SU-DHL-6 (cell line): Measurements from ENCODE around the gene RHOH.

Experiments used
- H2AFZ ChIP-seq: fragments of 200-600 bp; sonication (generic); 2 replicates; pipeline ENCODE4 v1.6.1; 2014; ENCODE audit warnings: low read depth, mild to moderate bottlenecking, moderate library complexity, mixed read lengths, antibody characterized with exemption, low read length; ENCODE audit not compliant: severe bottlenecking
- H3F3A ChIP-seq: fragments of 200-600 bp; shearing (Covaris generic); 2 replicates; pipeline ENCODE4 v1.6.0; 2016; ENCODE audit warnings: antibody characterized with exemption, mild to moderate bottlenecking; ENCODE audit not compliant: insufficient read depth
- H3K27ac ChIP-seq: fragments of 200-600 bp; sonication (generic); 2 replicates; pipeline ENCODE4 v1.5.1; 2016; ENCODE audit warnings: low read depth, mild to moderate bottlenecking, low read length, moderate library complexity, mixed read lengths
- H3K27me3 ChIP-seq: fragments of 200-600 bp; sonication (generic), shearing (Covaris generic); 2 replicates; pipeline ENCODE4 v1.6.0; 2014; ENCODE audit warnings: mild to moderate bottlenecking, low read length
- H3K36me3 ChIP-seq: fragments of 200-600 bp; sonication (generic); 2 replicates; pipeline ENCODE4 v1.6.1; 2014; ENCODE audit warnings: mild to moderate bottlenecking, low read length, mixed read lengths
- H3K4me2 ChIP-seq: fragments of 300-600, 200-600 bp; shearing (Covaris generic), sonication (generic); 2 replicates; pipeline ENCODE4 v1.6.0; 2014; ENCODE audit warnings: low read length, low read depth, mild to moderate bottlenecking; ENCODE audit not compliant: poor library complexity, severe bottlenecking
- H3K4me3 ChIP-seq: fragments of 200-600 bp; sonication (generic); 2 replicates; pipeline ENCODE4 v1.5.1; 2014; ENCODE audit warnings: antibody characterized with exemption, low read length, mild to moderate bottlenecking, mixed read lengths; ENCODE audit not compliant: insufficient read depth, poor library complexity, severe bottlenecking
- H3K79me2 ChIP-seq: fragments of 200-600 bp; sonication (generic); 2 replicates; pipeline ENCODE4 v1.6.1; 2014; ENCODE audit warnings: mild to moderate bottlenecking, low read length, moderate library complexity; ENCODE audit not compliant: insufficient read depth
- H3K9ac ChIP-seq: fragments of 200-600 bp; sonication (generic); 2 replicates; pipeline ENCODE4 v1.7.0; 2014; ENCODE audit warnings: mild to moderate bottlenecking, low read length
- H3K9me2 ChIP-seq: fragments of 200-600 bp; sonication (generic); replicated peaks from 2 replicates; pipeline ENCODE4 v1.6.1; 2014; ENCODE audit warnings: low read length; ENCODE audit not compliant: insufficient read depth
- H3K9me3 ChIP-seq: fragments of 200-600 bp; sonication (generic); 2 replicates; pipeline ENCODE4 v1.6.1; 2014; ENCODE audit warnings: low read length, mixed read lengths; ENCODE audit not compliant: insufficient read depth
- H4K20me1 ChIP-seq: fragments of 200-600 bp; sonication (generic); 2 replicates; pipeline ENCODE4 v1.6.1; 2014; ENCODE audit warnings: low read depth, mild to moderate bottlenecking, antibody characterized with exemption, low read length, moderate library complexity, mixed read lengths
- CTCF ChIP-seq: fragments of 200-600 bp; sonication (generic); IDR thresholded peaks from one replicate; pipeline ENCODE4 v1.5.1; 2017; ENCODE audit warnings: antibody characterized with exemption, mild to moderate bottlenecking, low read length, moderate library complexity; ENCODE audit not compliant: insufficient read depth, poor library complexity, severe bottlenecking
- EZH2phosphoT487 ChIP-seq: fragments of 200-600 bp; sonication (generic), shearing (Covaris generic); conservative IDR thresholded peaks from 2 replicates; pipeline ENCODE4 v1.6.1; 2018; ENCODE audit warnings: mild to moderate bottlenecking, antibody characterized with exemption, low read length, moderate library complexity, mixed read lengths

The RHOH gene

GRCh38 chr4:40186665-40187014, 10.2 kb upstream of the RHOH start:
- no peaks in the 10 kb centered on the region for H3K9me3 ChIP-seq
- peak overlapping the region; percentile 10 for H3K4me3 ChIP-seq
- no peaks in the 10 kb centered on the region for H3K9me2 ChIP-seq
- H3K27me3 ChIP-seq = no peaks in the 10 kb centered on the region
- no peaks in the 10 kb centered on the region for H4K20me1 ChIP-seq
- TF ChIP-seq CTCF (no peak), EZH2phosphoT487 (no peak)
- peak overlapping the region; percentile 98 for H3K4me2 ChIP-seq
- H3K9ac ChIP-seq = peak overlapping the region; percentile 32
- peaks cover 38% of the 10 kb centered on the region; the same call in 1 of the 2 replicates for H3K79me2 ChIP-seq
- H3K27ac ChIP-seq = peak overlapping the region; percentile 99
- H2AFZ ChIP-seq = no peak overlapping the region
- no peaks in the 10 kb centered on the region for H3K36me3 ChIP-seq
- H3F3A ChIP-seq = peaks cover 88% of the 10 kb centered on the region

- Histone ChIP-seq H3K79me2 (peaks cover 46% of the 10 kb centered on the region; the same call in 1 of the 2 replicates), H3K4me2 (peak overlapping the region; percentile 98), H3K9me2 (no peaks in the 10 kb centered on the region), H3K27me3 (no peaks in the 10 kb centered on the region), H3K9me3 (no peaks in the 10 kb centered on the region), H3F3A (peaks cover 89% of the 10 kb centered on the region), H3K27ac (peak overlapping the region; percentile 99), H3K4me3 (no peak overlapping the region), H2AFZ (no peak overlapping the region), H3K9ac (peak overlapping the region; percentile 88), H4K20me1 (no peaks in the 10 kb centered on the region), H3K36me3 (no peaks in the 10 kb centered on the region)
- TF ChIP-seq CTCF = no peak
- no peak for TF ChIP-seq EZH2phosphoT487
Observed at GRCh38 chr4:40187386-40187906, 9.4 kb upstream of the RHOH start.

GRCh38 chr4:40190019-40190418, 6.8 kb upstream of the RHOH start:
- Histone ChIP-seq H3K9me2 (no peaks in the 10 kb centered on the region), H3K27ac (peak overlapping the region; percentile 99), H3K36me3 (no peaks in the 10 kb centered on the region), H3K4me3 (peak overlapping the region; percentile 95), H3K4me2 (peak overlapping the region; percentile 98), H3K9ac (peak overlapping the region; percentile 88), H3K9me3 (no peaks in the 10 kb centered on the region), H2AFZ (peak overlapping the region; percentile 25), H4K20me1 (no peaks in the 10 kb centered on the region), H3K27me3 (no peaks in the 10 kb centered on the region), H3K79me2 (peaks cover 59% of the 10 kb centered on the region), H3F3A (peaks cover 92% of the 10 kb centered on the region)
- TF ChIP-seq CTCF (no peak), EZH2phosphoT487 (no peak)
